Upper lobe of left lung (tissue), 6 donors: ENCODE results near the gene IL10RA. TPM values are rescaled to one million over a fixed set of nuclear protein-coding genes. Genes with fewer than 3 reads are reported as not detected.
A peak's percentile ranks its signal among the peaks of the same experiment; 100 is the strongest.
"Not testable (repeated sequence)": the region's sequence is repeated elsewhere in the genome, so short reads cannot be mapped to it uniquely, and the experiment has no call there.

ENCODE experiments used
- ATAC-seq, 2 donors: fragments of 200-7000 bp; cut with Tn5 transposase; one replicate each; pipeline ENCODE4 v1.9.1; 2022; ENCODE audit warnings: mild to moderate bottlenecking in 2 of 2, moderate library complexity in 2 of 2; ENCODE audit not compliant: low FRiP score in 2 of 2
- DNase-seq, 2 donors: peaks; one replicate each; pipeline ENCODE4 v3.0.0-alpha.2; 2019 to 2020
- H3K27ac ChIP-seq, 4 donors: fragments of 200-600 bp; sonication (generic); one replicate each; pipeline ENCODE4 v1.5.1; 2016 to 2019
- H3K27me3 ChIP-seq, 4 donors: fragments of 200-600 bp; sonication (generic); one replicate each; pipeline ENCODE4 v1.5.1; 2017 to 2019
- H3K36me3 ChIP-seq, 4 donors: fragments of 200-600 bp; sonication (generic); one replicate each; pipeline ENCODE4 v1.5.1; 2016 to 2019
- H3K4me1 ChIP-seq, 4 donors: fragments of 200-600 bp; sonication (generic); one replicate each; pipeline ENCODE4 v1.5.1; 2018 to 2019
- H3K4me3 ChIP-seq, 4 donors: fragments of 200-600 bp; sonication (generic); one replicate each; pipeline ENCODE4 v1.5.1; 2017 to 2019; ENCODE audit warnings: mild to moderate bottlenecking in 2 of 4, moderate library complexity in 1 of 4
- H3K9me3 ChIP-seq, 4 donors: fragments of 200-600 bp; sonication (generic); one replicate each; pipeline ENCODE4 v1.5.1; 2018 to 2019
- CTCF ChIP-seq, 6 experiments: fragments of 450-650 bp in 4 of 6; fragments of 200-600 bp in 2 of 6; sonication (generic) in 2 of 6; IDR thresholded peaks; one replicate each; pipeline ENCODE4 v1.5.1; 2016 to 2019; ENCODE audit warnings: antibody characterized with exemption in 6 of 6
- EP300 ChIP-seq, 4 donors: sonication (generic); formaldehyde crosslinking; IDR thresholded peaks; one replicate each; pipeline ENCODE4 v1.5.1; 2017; ENCODE audit warnings: antibody characterized with exemption in 4 of 4, control low read depth in 2 of 4
- POLR2A ChIP-seq, 4 donors: fragments of 450-650 bp; IDR thresholded peaks; one replicate each; pipeline ENCODE4 v1.5.1; 2016 to 2017; ENCODE audit warnings: antibody characterized with exemption in 4 of 4, mild to moderate bottlenecking in 2 of 4
- POLR2AphosphoS5 ChIP-seq, 2 donors: sonication (generic); formaldehyde crosslinking; IDR thresholded peaks; one replicate each; pipeline ENCODE4 v1.5.1; 2017; ENCODE audit warnings: antibody characterized with exemption in 2 of 2
- WGBS, 2 donors: methylation state at CpG; one replicate each; pipeline ENCODE4 v1.1.5; 2017 to 2018; 5-methylcytosine and 5-hydroxymethylcytosine counted together
- total RNA-seq, 6 donors: library from RNA; depleted of rRNA in 4 of 6; stranded (reverse); fragments of >200 nt in 4 of 6; gene quantifications; one replicate each; pipeline versions ENCODE4 v1.1.0 to v1.2.1, GENCODE V29; 2016 to 2021
- donor health status: DM: no; HTN: no; CAD: no; lungs with moderate emphysema.
- donor health status: DM: no; HTN: yes; CAD: no; lungs with severe emphysema.

The IL10RA gene
- total RNA-seq, 6 donors from 2014 or later: 30.7 to 139 (median 46.1) TPM

- DNase-seq (no peak), ATAC-seq (peak in 1 of 2 donors; percentile 24)
- WGBS, 2 donors: 63 to 83% methylated on average over 4 of the region's 4 CpGs
- H3K36me3 ChIP-seq: no peaks in the 10 kb centered on the region
- no peak overlapping the region for H3K27ac ChIP-seq
- no peaks in the 10 kb centered on the region for H3K9me3 ChIP-seq
- H3K4me3 ChIP-seq: no peak overlapping the region
- peaks cover 28 to 44% (median 34%) of the 10 kb centered on the region in 4 donors for H3K4me1 ChIP-seq
- H3K27me3 ChIP-seq: no peaks in the 10 kb centered on the region
- TF ChIP-seq POLR2A (IDR thresholded peaks at IDR 0.05) (no peak), EP300 (IDR thresholded peaks at IDR 0.05) (no peak), CTCF (IDR thresholded peaks at IDR 0.05) (no peak), POLR2AphosphoS5 (IDR thresholded peaks at IDR 0.05) (no peak)
These were observed 12.7 kb upstream of the IL10RA start for GRCh38 chr11:117973503-117973860.

- Histone ChIP-seq H3K27ac (no peak overlapping the region), H3K4me1 (peaks cover 31 to 48% (median 35%) of the 10 kb centered on the region in 4 donors), H3K4me3 (no peak overlapping the region), H3K9me3 (no peaks in the 10 kb centered on the region), H3K27me3 (no peaks in the 10 kb centered on the region), H3K36me3 (no peaks in the 10 kb centered on the region)
- ATAC-seq: no peak
- DNase-seq: no peak
- TF ChIP-seq POLR2AphosphoS5 (IDR thresholded peaks at IDR 0.05): no peak
- no peak for TF ChIP-seq CTCF (IDR thresholded peaks at IDR 0.05)
- TF ChIP-seq EP300 (IDR thresholded peaks at IDR 0.05): no peak
- no peak for TF ChIP-seq POLR2A (IDR thresholded peaks at IDR 0.05)
- 81% methylated on average over 4 of the region's 4 CpGs; no CpG with 5 or more reads in 1 of the 2 donors for WGBS, 2 donors
These were observed 9.7 kb upstream of the IL10RA start for GRCh38 chr11:117976445-117976844.

- H3K4me3 ChIP-seq: no peak overlapping the region
- H3K4me1 ChIP-seq: peaks cover 29 to 46% (median 32%) of the 10 kb centered on the region in 4 donors
- no peak for DNase-seq
- H3K9me3 ChIP-seq: no peaks in the 10 kb centered on the region
- H3K36me3 ChIP-seq: no peaks in the 10 kb centered on the region
- no peak for TF ChIP-seq EP300 (IDR thresholded peaks at IDR 0.05)
- TF ChIP-seq POLR2AphosphoS5 (IDR thresholded peaks at IDR 0.05): no peak
- TF ChIP-seq POLR2A (IDR thresholded peaks at IDR 0.05): no peak
- TF ChIP-seq CTCF (IDR thresholded peaks at IDR 0.05): no peak
- WGBS, 2 donors: 63 to 69% methylated on average over 5 of the region's 5 CpGs
- no peak overlapping the region for H3K27ac ChIP-seq
- no peaks in the 10 kb centered on the region for H3K27me3 ChIP-seq
- ATAC-seq: no peak
These were observed 9.2 kb upstream of the IL10RA start for GRCh38 chr11:117977029-117977428.

- H3K9me3 ChIP-seq, ATAC-seq, DNase-seq, H3K27me3 ChIP-seq, H3K4me3 ChIP-seq, H3K36me3 ChIP-seq, H3K27ac ChIP-seq: not testable (repeated sequence)
- 81 to 83% methylated on average over 18 to 23 of the region's 23 CpGs for WGBS, 2 donors
- H3K4me1 ChIP-seq: peaks cover 22 to 39% (median 25%) of the 10 kb centered on the region in 4 donors
These were observed 8.5 kb upstream of the IL10RA start for GRCh38 chr11:117977612-117978264.

- H3K36me3 ChIP-seq, H3K9me3 ChIP-seq, H3K4me3 ChIP-seq, ATAC-seq, H3K27ac ChIP-seq, H3K27me3 ChIP-seq: not testable (repeated sequence)
- peak in 1 of 2 donors; percentile 66 for DNase-seq
- H3K4me1 ChIP-seq: peaks cover 15 to 32% (median 19%) of the 10 kb centered on the region in 4 donors
- 94 to 100% methylated on average over 10 to 11 of the region's 36 CpGs for WGBS, 2 donors
These were observed 7.8 kb upstream of the IL10RA start for GRCh38 chr11:117978291-117978910.

- Histone ChIP-seq H3K27ac (peak overlapping the region in 3 of 4 donors; percentile 43 to 60 (median 45)), H3K36me3 (no peaks in the 10 kb centered on the region), H3K4me1 (peaks cover 9 to 28% (median 13%) of the 10 kb centered on the region in 4 donors), H3K4me3 (no peak overlapping the region), H3K9me3 (no peaks in the 10 kb centered on the region), H3K27me3 (no peaks in the 10 kb centered on the region)
- TF ChIP-seq CTCF (IDR thresholded peaks at IDR 0.05) (no peak), POLR2AphosphoS5 (IDR thresholded peaks at IDR 0.05) (no peak), POLR2A (IDR thresholded peaks at IDR 0.05) (no peak)
- DNase-seq (no peak), ATAC-seq (no peak)
- whole genome bisulfite sequencing, 2 donors: 75 to 83% methylated on average over 2 to 4 of the region's 4 CpGs
These were observed 7.2 kb upstream of the IL10RA start for GRCh38 chr11:117978991-117979390.
